ENCODE results near the gene CRYAB. TPM values are rescaled to one million over a fixed set of nuclear protein-coding genes. Genes with fewer than 3 reads are reported as not detected.

Gene CRYAB
- total and polyA plus RNA-seq, 2 of the 4 experiments (the other 2 are of a cell fraction) = 6.5 to 19.5 TPM

- dilution Hi-C loops (cut with HindIII; ENCODE audit: low sequenced_read_pairs, unreplicated experiment) = no loop called here
- Histone ChIP-seq H3K36me3 (ENCODE audit: control insufficient read depth, insufficient read depth, low read length) (no peaks in the 10 kb centered on the region), H3K9me3 (ENCODE audit: control insufficient read depth, insufficient read depth, low read length) (no peaks in the 10 kb centered on the region), H3K79me1 (ENCODE audit: low read depth in 1 of 2, low read length in 2 of 2) (peaks cover 0 to 2% of the 10 kb centered on the region in 2 experiments; a peak in 2 of 4 replicates), H2BK120ac (ENCODE audit: low read depth, low read length) (no peak overlapping the region), H3K14ac (replicated peaks; ENCODE audit: low read depth, low read length) (no peak overlapping the region), H4K20me1 (ENCODE audit: insufficient read depth, low read length) (no peaks in the 10 kb centered on the region), H3K4ac (ENCODE audit: low read depth, low read length) (no peak overlapping the region), H3K23ac (ENCODE audit: low read depth, low read length) (no peak overlapping the region), H3K27ac (ENCODE audit: insufficient read depth, low read length) (no peak overlapping the region), H3K18ac (ENCODE audit: low read depth, low read length) (no peak overlapping the region), H4K91ac (ENCODE audit: insufficient read depth, low read depth, low read length) (no peak overlapping the region), H2BK5ac (ENCODE audit: low read depth, low read length, poor library complexity, severe bottlenecking) (no peak overlapping the region), H4K5ac (ENCODE audit: low read depth, low read length) (no peak overlapping the region), H3K27me3 (ENCODE audit: control insufficient read depth, insufficient read depth, low read length) (no peaks in the 10 kb centered on the region), H3K4me2 (ENCODE audit: low read depth, low read length) (no peak overlapping the region), H2AK9ac (replicated peaks; ENCODE audit: low read depth, low read length, poor library complexity) (no peak overlapping the region), H4K8ac (ENCODE audit: low read depth in 2 of 2, low read length in 2 of 2) (no peak overlapping the region), H2AK5ac (ENCODE audit: low read depth, low read length) (no peak overlapping the region), H2BK20ac (ENCODE audit: low read depth, low read length) (no peak overlapping the region), H3K4me3 (ENCODE audit: insufficient read depth, low read depth, low read length) (no peak overlapping the region), H2BK15ac (ENCODE audit: low read depth, low read length) (no peak overlapping the region), H3K9me1 (ENCODE audit: insufficient read depth, low read length) (0 out of 2 replicates have a peak, but pooled peaks cover 2% of the 10 kb centered on the region), H3K56ac (ENCODE audit: extremely low read depth, insufficient read depth, low read length) (no peak overlapping the region), H3K4me1 (ENCODE audit: control insufficient read depth, insufficient read depth, low read length) (no peaks in the 10 kb centered on the region), H3K9ac (ENCODE audit: low read depth, low read length) (no peak overlapping the region), H2AFZ (replicated peaks; ENCODE audit: low read length, poor library complexity) (no peak overlapping the region)
- DNase-seq (no peak), ATAC-seq (ENCODE audit: low read depth) (no peak)
- 100% methylated on average over 1 of the region's 3 CpGs; no CpG with 5 or more reads in 1 of the 2 experiments for WGBS, 2 experiments (ENCODE audit: extremely low coverage in 2 of 2, insufficient read length in 1 of 2)
- ChIA-PET CTCF (no interaction called here), POLR2A (ENCODE audit: unreplicated experiment) (no interaction called here)
- no TSS peak for BruUV-seq (replicated peaks)
- TF ChIP-seq ELK1 (IDR thresholded peaks at IDR 0.05; ENCODE audit: borderline replicate concordance, low read depth, low read length) (no peak), BHLHE40 (IDR thresholded peaks at IDR 0.05; ENCODE audit: low read depth, low read length) (no peak), NFE2L2 (IDR thresholded peaks at IDR 0.05; ENCODE audit: low read depth, low read length) (no peak), POLR2A (IDR thresholded peaks at IDR 0.05; ENCODE audit: low read depth, low read length) (no peak), RCOR1 (IDR thresholded peaks at IDR 0.05; ENCODE audit: insufficient replicate concordance, low read length) (no peak), FOS (IDR thresholded peaks at IDR 0.05; ENCODE audit: low read depth, low read length) (no peak), MXI1 (IDR thresholded peaks at IDR 0.05; ENCODE audit: borderline replicate concordance, low read depth, low read length) (no peak), RFX5 (IDR thresholded peaks at IDR 0.05; ENCODE audit: low read depth, low read length) (no peak), SMC3 (IDR thresholded peaks at IDR 0.05; ENCODE audit: low read depth, low read length) (no peak), CEBPB (IDR thresholded peaks at IDR 0.05; ENCODE audit: low read depth, low read length) (no peak), CHD1 (IDR thresholded peaks at IDR 0.05; ENCODE audit: low read depth, low read length) (no peak), RAD21 (IDR thresholded peaks at IDR 0.05; ENCODE audit: low read length) (no peak), USF2 (IDR thresholded peaks at IDR 0.05; ENCODE audit: low read depth, low read length) (no peak), MAZ (IDR thresholded peaks at IDR 0.05; ENCODE audit: borderline replicate concordance, low read depth, low read length) (no peak), MAFK (IDR thresholded peaks at IDR 0.05; ENCODE audit: low read depth, low read length) (no peak), CTCF (conservative IDR thresholded peaks at IDR 0.05; ENCODE audit: low read depth, low read length) (no peak)
- intact Hi-C loops (cut with micrococcal nuclease) = no loop called here
- in situ Hi-C loops (cut with MboI; ENCODE audit: low sequenced_read_pairs) = no loop called here
Observed at GRCh38 chr11:111951565-111951964, 40.0 kb upstream of the CRYAB start.
